HEK293 (cell line): Measurements from ENCODE around the gene CADM3.

ENCODE experiments used
- CTCF ChIA-PET: fragments of 350-600 bp; formaldehyde crosslinking; extraction: SDS; loops from one replicate; lab custom pipeline; 2021; ENCODE audit warnings: antibody characterized with exemption; lab: Yijun Ruan, JAX
- POLR2A ChIA-PET: fragments of 300-600 bp; formaldehyde crosslinking; extraction: SDS; loops from one replicate; lab custom pipeline; 2020; ENCODE audit warnings: antibody characterized with exemption, inconsistent platforms; lab: Yijun Ruan, JAX
- H3K27ac ChIP-seq: fragments of 200-500 bp; sonication (Bioruptor generic); 2 replicates; pipeline ENCODE4 v1.5.1; 2014; ENCODE audit warnings: low read depth, low read length, control low read depth, inconsistent platforms; ENCODE audit errors: extremely low read depth
- H3K36me3 ChIP-seq, 2 experiments: fragments of 200-500 bp in 1 of 2; sonication (Bioruptor generic) in 1 of 2; 1 replicate in 1 of 2; 2 replicates in 1 of 2; pipeline ENCODE4 v1.5.1; 2014 to 2017; ENCODE audit warnings: inconsistent platforms in 2 of 2, low read length in 2 of 2; ENCODE audit not compliant: control insufficient read depth in 2 of 2, insufficient read depth in 1 of 2
- H3K4me1 ChIP-seq: fragments of 200-500 bp; sonication (Bioruptor generic); 2 replicates; pipeline ENCODE4 v1.5.1; 2014; ENCODE audit warnings: mild to moderate bottlenecking, low read length, inconsistent platforms; ENCODE audit not compliant: control insufficient read depth, insufficient read depth
- H3K4me3 ChIP-seq: 2 replicates; pipeline ENCODE4 v1.5.1; 2011; ENCODE audit warnings: low read depth, mild to moderate bottlenecking, control low read depth, low read length, moderate library complexity
- H3K9me3 ChIP-seq: fragments of 200-500 bp; sonication (Bioruptor generic); 2 replicates; pipeline ENCODE4 v1.5.1; 2014; ENCODE audit warnings: low read depth, low read length, inconsistent platforms; ENCODE audit not compliant: control insufficient read depth, insufficient read depth
- CTCF ChIP-seq: fragments of 450-650 bp; formaldehyde crosslinking; IDR thresholded peaks from 2 replicates; pipeline ENCODE4 v1.5.1; 2016; ENCODE audit warnings: missing biosample characterization, missing genetic modification characterization
- GLIS1 ChIP-seq: fragments of 450-650 bp; formaldehyde crosslinking; IDR thresholded peaks from 2 replicates; pipeline ENCODE4 v1.5.1; 2016; ENCODE audit warnings: missing biosample characterization, missing genetic modification characterization
- INSM2 ChIP-seq: fragments of 450-650 bp; formaldehyde crosslinking; IDR thresholded peaks from 2 replicates; pipeline ENCODE4 v1.5.1; 2016; ENCODE audit warnings: missing biosample characterization, missing genetic modification characterization
- PRDM2 ChIP-seq: fragments of 450-650 bp; formaldehyde crosslinking; IDR thresholded peaks from 2 replicates; pipeline ENCODE4 v1.5.1; 2016; ENCODE audit warnings: missing biosample characterization, missing genetic modification characterization, borderline replicate concordance
- REPIN1 ChIP-seq: fragments of 450-650 bp; formaldehyde crosslinking; IDR thresholded peaks from 2 replicates; pipeline ENCODE4 v1.5.1; 2017; ENCODE audit warnings: missing biosample characterization, missing genetic modification characterization, low read depth
- SETDB1 ChIP-seq: IDR thresholded peaks from one replicate; pipeline ENCODE4 v1.6.1; 2017; ENCODE audit warnings: mild to moderate bottlenecking, low read length, moderate library complexity, mixed read lengths; ENCODE audit not compliant: insufficient read length
- ZBTB1 ChIP-seq: fragments of 450-650 bp; formaldehyde crosslinking; IDR thresholded peaks from 2 replicates; pipeline ENCODE4 v1.5.1; 2016; ENCODE audit warnings: missing biosample characterization, missing genetic modification characterization
- ZBTB7A ChIP-seq: fragments of 450-650 bp; formaldehyde crosslinking; IDR thresholded peaks from 2 replicates; pipeline ENCODE4 v1.5.1; 2016; ENCODE audit warnings: low read depth, missing biosample characterization, missing genetic modification characterization
- ZEB2 ChIP-seq: fragments of 450-650 bp; formaldehyde crosslinking; IDR thresholded peaks from 2 replicates; pipeline ENCODE4 v1.5.1; 2016; ENCODE audit warnings: missing biosample characterization, missing genetic modification characterization
- ZNF146 ChIP-seq: fragments of 450-650 bp; formaldehyde crosslinking; IDR thresholded peaks from 2 replicates; pipeline ENCODE4 v1.5.1; 2016; ENCODE audit warnings: missing biosample characterization, missing genetic modification characterization
- ZNF174 ChIP-seq: fragments of 450-650 bp; formaldehyde crosslinking; IDR thresholded peaks from 2 replicates; pipeline ENCODE4 v1.5.0; 2017; ENCODE audit warnings: missing biosample characterization, mild to moderate bottlenecking, missing genetic modification characterization
- ZNF23 ChIP-seq: fragments of 450-650 bp; formaldehyde crosslinking; IDR thresholded peaks from 2 replicates; pipeline ENCODE4 v1.5.1; 2016; ENCODE audit warnings: missing biosample characterization, missing genetic modification characterization, borderline replicate concordance
- ZNF24 ChIP-seq: fragments of 450-650 bp; formaldehyde crosslinking; IDR thresholded peaks from 2 replicates; pipeline ENCODE4 v1.5.1; 2016; ENCODE audit warnings: missing biosample characterization, missing genetic modification characterization
- ZNF280C ChIP-seq: fragments of 450-650 bp; formaldehyde crosslinking; IDR thresholded peaks from 2 replicates; pipeline ENCODE4 v1.5.1; 2016; ENCODE audit warnings: missing biosample characterization, missing genetic modification characterization
- ZNF350 ChIP-seq: fragments of 450-650 bp; formaldehyde crosslinking; IDR thresholded peaks from 2 replicates; pipeline ENCODE4 v1.5.0; 2017; ENCODE audit warnings: missing biosample characterization, mild to moderate bottlenecking, missing genetic modification characterization
- ZNF692 ChIP-seq: fragments of 450-650 bp; formaldehyde crosslinking; IDR thresholded peaks from 2 replicates; pipeline ENCODE4 v1.5.1; 2016; ENCODE audit warnings: missing biosample characterization, missing genetic modification characterization
- ZNF768 ChIP-seq: fragments of 450-650 bp; formaldehyde crosslinking; IDR thresholded peaks from 2 replicates; pipeline ENCODE4 v1.5.1; 2018; ENCODE audit warnings: missing biosample characterization, mild to moderate bottlenecking, missing genetic modification characterization
- ZNF843 ChIP-seq: fragments of 450-650 bp; formaldehyde crosslinking; IDR thresholded peaks from 2 replicates; pipeline ENCODE4 v1.5.1; 2016; ENCODE audit warnings: missing biosample characterization, missing genetic modification characterization

CADM3 gene

GRCh38 chr1:159187647-159188374, 16.4 kb downstream of the CADM3 start:
- no peak overlapping the region for H3K4me3 ChIP-seq

More at GRCh38 chr1:159187647-159188374, 16.4 kb downstream of the CADM3 start:
- CTCF ChIA-PET: interaction anchor here (1.5 kb wide), 1 partner anchor 10 kb away, joined by 8 read pairs; no protein-coding TSS in a partner anchor
- POLR2A ChIA-PET: no interaction called here
- TF ChIP-seq ZNF350 (tag by site-specific recombination) (no peak), PRDM2 (tag by site-specific recombination) (no peak), ZNF692 (tag by site-specific recombination) (no peak), ZNF280C (no peak), ZNF23 (tag by site-specific recombination) (no peak), ZNF768 (no peak), SETDB1 (no peak), INSM2 (tag by site-specific recombination) (no peak), ZEB2 (no peak), REPIN1 (tag by site-specific recombination) (no peak), ZNF843 (no peak), ZNF146 (tag by site-specific recombination) (no peak), ZBTB1 (tag by site-specific recombination) (no peak), ZNF24 (tag by site-specific recombination) (no peak), GLIS1 (tag by site-specific recombination) (no peak), ZBTB7A (no peak), CTCF (tag by site-specific recombination) (no peak), ZNF174 (tag by site-specific recombination) (no peak)
- H3K9me3 ChIP-seq: no peaks in the 10 kb centered on the region
- no peak overlapping the region for H3K27ac ChIP-seq
- H3K4me1 ChIP-seq: no peaks in the 10 kb centered on the region
- no peaks in the 10 kb centered on the region for H3K36me3 ChIP-seq
